Lower lobe of right lung (tissue), 2 donors: Measurements from ENCODE around the gene MPG. TPM values are rescaled to one million over a fixed set of nuclear protein-coding genes. Genes with fewer than 3 reads are reported as not detected.
A peak's percentile ranks its signal among the peaks of the same experiment; 100 is the strongest.

Source experiments
- ATAC-seq, 2 donors: fragments of 200-7000 bp; cut with Tn5 transposase; one replicate each; pipeline ENCODE4 v1.9.1; 2020 to 2022; ENCODE audit warnings: mild to moderate bottlenecking in 2 of 2, moderate library complexity in 2 of 2
- DNase-seq: peaks from one replicate; pipeline ENCODE4 v3.0.0-alpha.2; 2020
- H3K27ac ChIP-seq: fragments of 200-600 bp; one replicate; pipeline ENCODE4 v1.8.0; 2022
- H3K27me3 ChIP-seq: fragments of 200-600 bp; one replicate; pipeline ENCODE4 v1.8.0; 2022; ENCODE audit warnings: low read depth
- H3K36me3 ChIP-seq: fragments of 200-600 bp; one replicate; pipeline ENCODE4 v1.8.0; 2022; ENCODE audit warnings: mild to moderate bottlenecking
- H3K4me1 ChIP-seq: fragments of 200-600 bp; one replicate; pipeline ENCODE4 v1.8.0; 2022
- H3K4me3 ChIP-seq: fragments of 200-600 bp; one replicate; pipeline ENCODE4 v1.8.0; 2022; ENCODE audit warnings: mild to moderate bottlenecking
- H3K9me3 ChIP-seq: fragments of 200-600 bp; one replicate; pipeline ENCODE4 v1.8.0; 2022
- CTCF ChIP-seq: fragments of 200-600 bp; IDR thresholded peaks from one replicate; pipeline ENCODE4 v1.8.0; 2022; ENCODE audit warnings: antibody characterized with exemption, mild to moderate bottlenecking
- intact Hi-C: fragments of 100-400 bp; cut with DNase I; formaldehyde crosslinking; loops from one replicate; pipeline ENCODE4 v1.11.0; 2022
- total RNA-seq: library from RNA; stranded (reverse); fragmentation: NEBNext Ultra II Directional; extraction: Animal tissue kit (Norgen Biotek cat#: 25700); gene quantifications from one replicate; pipeline ENCODE4 v1.2.1, GENCODE V29; 2021
- donor health status: DM: no; HTN: yes; CAD: no; lungs with severe emphysema.

MPG gene
- total RNA-seq, 1 donor from 2014 or later, result 38.5 TPM

DNA sequence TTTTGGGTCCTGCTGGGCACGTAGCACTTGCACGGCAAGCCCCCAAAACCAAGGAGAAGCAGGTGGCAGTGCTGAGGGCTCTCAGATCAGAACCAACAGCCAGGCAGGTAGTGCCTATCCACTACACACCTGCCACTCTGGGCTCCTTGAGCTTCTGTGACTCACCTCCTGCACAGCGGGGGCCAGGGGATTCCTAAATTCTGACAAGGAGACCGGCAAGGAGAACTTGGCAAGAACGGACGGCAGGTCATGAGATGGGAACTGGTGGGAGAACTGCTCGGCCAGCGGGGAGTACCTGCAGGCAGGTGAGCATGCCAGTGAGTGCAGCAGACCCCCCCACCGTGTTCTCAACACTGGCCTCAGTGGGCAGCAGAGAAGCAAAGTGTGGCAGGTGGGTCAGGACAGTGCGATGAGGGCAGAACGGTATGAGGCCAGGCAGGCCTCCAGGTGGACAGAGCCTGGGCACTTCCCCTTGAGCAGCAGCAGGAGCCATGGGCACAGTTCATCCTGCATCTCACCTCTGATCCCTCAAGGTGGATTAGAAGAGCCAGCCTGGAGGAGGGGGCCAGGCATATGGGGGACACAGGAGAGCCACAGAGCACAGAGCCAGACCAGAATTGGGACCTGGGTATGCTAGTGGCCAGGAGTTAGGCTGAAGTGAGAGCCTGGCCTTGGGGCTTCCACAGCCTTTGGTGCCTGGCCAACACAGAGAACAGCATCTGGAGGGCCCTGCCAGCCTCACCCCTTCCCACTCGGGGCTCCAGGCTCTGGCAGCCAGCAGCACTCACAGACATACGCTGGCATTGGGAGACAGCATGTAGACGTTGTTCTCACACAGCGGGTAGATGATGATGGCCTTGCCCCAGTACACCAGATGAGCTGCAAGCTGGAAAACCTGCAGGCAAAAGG, 14.7 kb downstream of the MPG start:
- Histone ChIP-seq H3K27ac (no peak overlapping the region), H3K4me3 (no peak overlapping the region), H3K27me3 (no peaks in the 10 kb centered on the region), H3K9me3 (no peaks in the 10 kb centered on the region), H3K36me3 (peaks cover 44% of the 10 kb centered on the region), H3K4me1 (peaks cover 11% of the 10 kb centered on the region)
- TF ChIP-seq CTCF, result no peak
- DNase-seq (no peak), ATAC-seq (no peak)
- intact Hi-C loops, result no loop called here

GRCh38 chr16:94918-95265, 16.9 kb downstream of the MPG start:
- ATAC-seq (no peak), DNase-seq (no peak)
- Histone ChIP-seq H3K4me1 (peaks cover 14% of the 10 kb centered on the region), H3K4me3 (no peak overlapping the region), H3K27ac (no peak overlapping the region), H3K27me3 (no peaks in the 10 kb centered on the region), H3K9me3 (no peaks in the 10 kb centered on the region), H3K36me3 (peaks cover 32% of the 10 kb centered on the region)
- no peak for TF ChIP-seq CTCF
- intact Hi-C loops, result no loop called here

DNA sequence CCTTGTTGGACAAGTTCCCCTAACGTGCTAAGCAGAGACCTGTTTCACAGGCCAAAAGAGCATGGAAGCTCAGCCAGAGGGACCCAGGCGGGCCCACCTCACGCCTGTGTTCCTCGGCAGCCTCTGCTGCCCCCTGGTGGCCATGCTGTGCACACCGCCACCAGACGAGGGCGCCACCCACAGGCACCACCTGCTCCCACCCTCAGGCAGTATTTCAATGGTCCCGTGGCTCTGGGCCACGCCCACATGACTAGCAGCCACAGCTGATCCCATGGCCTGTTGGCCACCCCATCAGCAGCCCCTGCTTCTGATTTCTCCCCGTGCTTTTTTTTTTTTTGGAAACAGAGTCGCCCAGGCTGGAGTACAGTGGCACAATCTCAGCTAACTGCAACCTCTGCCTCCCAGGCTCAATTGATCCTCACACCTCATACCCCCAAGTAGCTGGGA, 18.9 kb downstream of the MPG start:
- Histone ChIP-seq H3K27me3 (no peaks in the 10 kb centered on the region), H3K27ac (no peak overlapping the region), H3K9me3 (no peaks in the 10 kb centered on the region), H3K36me3 (peaks cover 21% of the 10 kb centered on the region), H3K4me1 (peaks cover 25% of the 10 kb centered on the region), H3K4me3 (no peak overlapping the region)
- peak; percentile 98 for TF ChIP-seq CTCF
- peak; percentile 92 to 95 for ATAC-seq
- peak; percentile 95 for DNase-seq
- intact Hi-C loops, result no loop called here

DNA sequence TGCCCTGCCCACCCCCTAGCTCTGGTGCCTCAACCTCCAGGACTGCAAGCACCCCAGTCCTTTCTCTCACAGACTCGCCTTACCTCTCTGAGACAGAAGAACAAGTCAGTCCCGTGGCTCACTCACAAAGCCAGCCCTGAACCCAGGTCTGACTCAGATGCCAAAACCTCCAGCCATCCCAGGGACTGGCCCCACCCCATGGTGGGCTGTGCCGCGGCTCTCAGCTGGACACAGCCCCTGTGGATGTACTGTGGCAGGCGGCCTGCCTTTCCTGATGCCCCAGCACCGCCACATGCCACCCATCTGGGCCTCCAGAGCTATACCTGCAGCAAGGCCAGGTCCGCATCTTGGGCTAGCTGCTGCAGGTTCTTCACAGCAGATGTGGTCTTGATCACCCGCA, 19.8 kb downstream of the MPG start:
- Histone ChIP-seq H3K27me3 (no peaks in the 10 kb centered on the region), H3K9me3 (no peaks in the 10 kb centered on the region), H3K4me1 (peaks cover 29% of the 10 kb centered on the region), H3K27ac (no peak overlapping the region), H3K36me3 (peaks cover 13% of the 10 kb centered on the region), H3K4me3 (no peak overlapping the region)
- no peak for ATAC-seq
- TF ChIP-seq CTCF, result no peak
- no peak for DNase-seq
- intact Hi-C loops, result no loop called here

DNA sequence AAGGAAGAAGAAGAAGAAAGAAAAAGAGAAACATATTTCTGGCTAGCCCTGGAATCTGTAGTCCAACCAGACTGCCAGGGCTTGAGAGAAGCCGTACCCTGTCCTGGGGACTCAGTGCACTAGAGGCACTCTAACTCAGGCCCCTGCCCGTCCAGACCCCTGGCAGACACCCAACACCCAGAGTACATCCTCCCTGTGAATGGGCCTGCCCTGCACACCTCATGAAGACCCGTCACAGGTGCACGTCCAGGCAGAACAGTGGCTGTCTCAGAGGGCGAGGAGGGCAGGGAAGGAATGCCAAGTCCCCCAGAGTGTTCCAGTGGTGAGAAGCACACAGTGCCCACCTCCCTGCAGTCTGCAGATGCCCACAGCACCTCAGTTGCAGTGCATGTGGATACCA, 23.0 kb downstream of the MPG start:
- H3K27me3 ChIP-seq, result no peaks in the 10 kb centered on the region
- ATAC-seq, result no peak
- no peak for DNase-seq
- no peak overlapping the region for H3K4me3 ChIP-seq
- peaks cover 26% of the 10 kb centered on the region for H3K36me3 ChIP-seq
- no peak for TF ChIP-seq CTCF
- intact Hi-C loops, result no loop called here
- H3K4me1 ChIP-seq, result peaks cover 36% of the 10 kb centered on the region
- no peaks in the 10 kb centered on the region for H3K9me3 ChIP-seq
- peak overlapping the region; percentile 73 for H3K27ac ChIP-seq
